COR-L47 (cell line): Measurements from ENCODE around the gene PAQR5.
"Not testable (repeated sequence)": the region's sequence is repeated elsewhere in the genome, so short reads cannot be mapped to it uniquely, and the experiment has no call there.

ENCODE experiments used
- DNase-seq: peaks from one replicate; lab custom pipeline; 2025; lab: John Stamatoyannopoulos, UW

The PAQR5 gene

GRCh38 chr15:69357773-69358771 lies 59.4 kb downstream of the PAQR5 start:
- DNase-seq = no peak

- DNase-seq = no peak
Measured at GRCh38 chr15:69358850-69359249, 60.1 kb downstream of the PAQR5 start.

GRCh38 chr15:69359722-69360121 lies 61.0 kb downstream of the PAQR5 start:
- no peak for DNase-seq

- no peak for DNase-seq
Measured at GRCh38 chr15:69360642-69361041, 61.9 kb downstream of the PAQR5 start.

- DNase-seq = no peak
Measured at GRCh38 chr15:69367236-69367635, 68.5 kb downstream of the PAQR5 start.

- DNase-seq = no peak
Measured at GRCh38 chr15:69369631-69370030, 70.9 kb downstream of the PAQR5 start.

- no peak for DNase-seq
Measured at GRCh38 chr15:69373406-69373805, 74.7 kb downstream of the PAQR5 start.

GRCh38 chr15:69375151-69375790 lies 76.6 kb downstream of the PAQR5 start:
- DNase-seq = no peak

GRCh38 chr15:69377216-69377970 lies 78.7 kb downstream of the PAQR5 start:
- DNase-seq = no peak

- no peak for DNase-seq
Measured at GRCh38 chr15:69380100-69380725, 81.5 kb downstream of the PAQR5 start.

GRCh38 chr15:69380726-69381105 lies 82.0 kb downstream of the PAQR5 start:
- no peak for DNase-seq

GRCh38 chr15:69382176-69382575 lies 83.5 kb downstream of the PAQR5 start:
- DNase-seq = not testable (repeated sequence)

GRCh38 chr15:69384066-69384465 lies 85.4 kb downstream of the PAQR5 start:
- DNase-seq = not testable (repeated sequence)

- no peak for DNase-seq
Measured at GRCh38 chr15:69384626-69385598, 86.2 kb downstream of the PAQR5 start.

- no peak for DNase-seq
Measured at GRCh38 chr15:69385831-69386230, 87.1 kb downstream of the PAQR5 start.

- no peak for DNase-seq
Measured at GRCh38 chr15:69386284-69386683, 87.6 kb downstream of the PAQR5 start.

GRCh38 chr15:69388260-69388705 lies 89.6 kb downstream of the PAQR5 start:
- no peak for DNase-seq

GRCh38 chr15:69389426-69389825 lies 90.7 kb downstream of the PAQR5 start:
- no peak for DNase-seq

- DNase-seq = no peak
Measured at GRCh38 chr15:69390575-69390974, 91.9 kb downstream of the PAQR5 start.

- DNase-seq = no peak
Measured at GRCh38 chr15:69391046-69391757, 92.5 kb downstream of the PAQR5 start.
